Measurements from ENCODE around the gene DHRSX. TPM values are rescaled to one million over a fixed set of nuclear protein-coding genes. Genes with fewer than 3 reads are reported as not detected.

Gene DHRSX
- total and polyA plus RNA-seq, 4 experiments from 2014 or later = 12.1 to 23.5 (median 16.5) TPM

DNA sequence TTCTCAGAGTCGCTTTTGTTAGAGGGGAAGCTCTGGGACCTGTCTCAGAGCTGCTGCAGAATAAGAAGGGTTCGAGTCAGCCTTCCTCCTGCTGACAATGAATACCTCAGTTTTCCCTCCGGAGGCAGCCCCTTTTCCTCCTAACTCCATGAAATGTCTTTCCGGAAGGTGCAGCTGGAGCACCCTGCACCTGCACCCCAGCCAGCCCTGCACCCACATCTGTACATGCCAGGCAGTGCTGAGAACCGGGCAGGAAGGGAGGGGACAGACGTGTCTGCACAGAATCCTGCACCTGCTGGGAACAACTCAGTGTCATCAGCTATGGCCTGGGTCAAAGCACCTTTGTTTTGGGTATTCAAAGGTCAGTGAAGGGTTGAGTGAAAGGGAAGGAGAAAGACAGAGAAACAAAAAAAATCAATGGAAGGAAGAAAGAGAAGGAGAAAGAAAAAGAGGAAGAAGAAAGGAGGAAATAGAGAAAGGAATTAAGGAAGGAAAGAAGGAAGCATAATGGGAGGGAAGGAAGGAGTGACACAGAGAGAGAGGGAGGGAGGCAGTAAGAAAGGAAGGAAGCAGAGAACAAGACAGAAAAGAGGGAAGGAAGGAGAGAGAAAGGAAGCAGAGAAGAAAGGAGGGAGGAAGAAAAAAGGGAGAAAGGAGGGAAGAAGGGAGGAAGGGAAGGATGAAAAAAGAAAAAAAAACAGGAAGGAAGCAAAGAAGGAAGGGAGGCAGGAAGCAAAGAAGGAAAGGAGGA, 273.7 kb downstream of the DHRSX start:
- peaks cover 56 to 67% of the 10 kb centered on the region in 2 donors for H3K36me3 Mint-ChIP-seq
- peak overlapping the region in 4 of 7 donors; percentile 41 to 80 (median 70) for H3K27ac Mint-ChIP-seq
- H3K4me3 Mint-ChIP-seq = no peak overlapping the region
- Histone ChIP-seq H3K36me3 (ENCODE audit: insufficient read depth, low read length) (no peaks in the 10 kb centered on the region), H3K27me3 (ENCODE audit: insufficient read depth, low read length) (no peaks in the 10 kb centered on the region), H3K4me1 (ENCODE audit: insufficient read depth, low read length) (no peaks in the 10 kb centered on the region), H3K27ac (ENCODE audit: low read depth, low read length) (no peak overlapping the region), H3K4me3 (ENCODE audit: low read length in 2 of 2) (no peak overlapping the region), H3K9me3 (ENCODE audit: control insufficient read depth in 1 of 2, low read length in 2 of 2) (peaks cover 0 to 11% of the 10 kb centered on the region in 2 donors)
- ChIA-PET CTCF (ENCODE audit: partially characterized antibody) (no interaction called here), POLR2A (ENCODE audit: partially characterized antibody) (no interaction called here)
- peaks cover 17 to 67% (median 47%) of the 10 kb centered on the region in 8 donors for H3K9me3 Mint-ChIP-seq
- DNase-seq = no peak
- intact Hi-C loops (cut with micrococcal nuclease) = no loop called here
- peaks cover 0 to 9% (median 4%) of the 10 kb centered on the region in 4 donors for H3K4me1 Mint-ChIP-seq
- H3K27me3 Mint-ChIP-seq = no peaks in the 10 kb centered on the region

DNA sequence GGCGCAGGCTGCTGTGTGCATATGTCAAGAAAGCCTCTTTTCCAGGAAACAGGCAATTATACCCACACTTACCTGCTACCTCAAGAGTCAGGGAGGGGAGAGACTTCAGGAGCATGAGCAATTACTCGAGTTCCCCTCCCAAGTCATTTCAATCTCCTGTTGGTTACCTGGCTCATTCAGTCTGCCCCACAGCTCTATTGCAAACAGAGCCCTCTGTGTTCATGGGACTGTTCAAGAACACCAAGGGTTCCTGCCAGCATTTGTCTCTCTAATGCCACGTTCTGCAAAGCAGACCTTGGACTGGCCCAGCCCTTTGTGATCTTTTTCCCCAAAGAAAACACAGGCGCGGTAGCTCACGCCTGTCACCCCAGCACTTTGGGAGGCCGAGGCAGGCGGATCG, 274.6 kb downstream of the DHRSX start:
- peaks cover 15 to 70% (median 49%) of the 10 kb centered on the region in 8 donors for H3K9me3 Mint-ChIP-seq
- H3K4me1 Mint-ChIP-seq = peaks cover 0 to 9% (median 4%) of the 10 kb centered on the region in 4 donors
- CTCF ChIA-PET (ENCODE audit: partially characterized antibody) = no interaction called here
- DNase-seq = no peak
- no peak overlapping the region for H3K4me3 Mint-ChIP-seq
- H3K36me3 Mint-ChIP-seq = peaks cover 54 to 67% of the 10 kb centered on the region in 2 donors
- no peak overlapping the region for H3K27ac ChIP-seq (ENCODE audit: low read depth, low read length)
- no peak overlapping the region for H3K4me3 ChIP-seq (ENCODE audit: low read length in 2 of 2)
- intact Hi-C loops (cut with micrococcal nuclease) = no loop called here
- no peaks in the 10 kb centered on the region for H3K36me3 ChIP-seq (ENCODE audit: insufficient read depth, low read length)
- H3K27me3 ChIP-seq (ENCODE audit: insufficient read depth, low read length) = no peaks in the 10 kb centered on the region
- no peaks in the 10 kb centered on the region for H3K27me3 Mint-ChIP-seq
- H3K4me1 ChIP-seq (ENCODE audit: insufficient read depth, low read length) = no peaks in the 10 kb centered on the region
- no peak overlapping the region for H3K27ac Mint-ChIP-seq
- peaks cover 0 to 17% of the 10 kb centered on the region in 2 donors for H3K9me3 ChIP-seq (ENCODE audit: control insufficient read depth in 1 of 2, low read length in 2 of 2)
- POLR2A ChIA-PET (ENCODE audit: partially characterized antibody) = no interaction called here

DNA sequence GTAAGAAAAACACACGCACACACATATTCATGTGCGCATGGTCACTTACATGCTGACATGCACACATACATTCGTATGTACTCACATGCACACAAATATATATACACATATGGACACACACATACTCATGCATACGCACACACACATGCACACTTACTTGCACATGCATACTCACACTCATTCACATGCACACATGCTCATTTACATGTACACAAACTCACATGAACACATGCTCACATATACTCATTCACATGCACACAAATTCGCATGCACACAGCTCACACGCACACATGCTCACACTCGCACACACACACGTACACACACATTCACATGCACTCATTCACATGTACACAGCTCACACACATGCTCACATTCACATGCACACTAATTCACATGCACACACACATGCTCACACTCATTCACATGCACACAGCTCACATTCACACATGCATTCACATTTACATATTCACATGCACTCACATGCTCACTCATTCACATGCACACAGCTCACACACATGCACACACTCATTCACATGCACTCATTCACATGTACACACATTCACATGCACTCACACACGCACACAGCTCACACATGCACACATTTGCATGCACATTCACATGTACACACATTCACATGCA, 276.1 kb downstream of the DHRSX start:
- ChIA-PET POLR2A (ENCODE audit: partially characterized antibody) (no interaction called here), CTCF (ENCODE audit: partially characterized antibody) (no interaction called here)
- Mint-ChIP-seq H3K4me3 (no peak overlapping the region), H3K4me1 (peaks cover 0 to 9% (median 3%) of the 10 kb centered on the region in 4 donors), H3K36me3 (peaks cover 54 to 67% of the 10 kb centered on the region in 2 donors), H3K9me3 (peaks cover 17 to 80% (median 55%) of the 10 kb centered on the region in 8 donors), H3K27ac (no peak overlapping the region), H3K27me3 (no peaks in the 10 kb centered on the region)
- Histone ChIP-seq H3K27me3 (ENCODE audit: insufficient read depth, low read length) (no peaks in the 10 kb centered on the region), H3K4me3 (ENCODE audit: low read length in 2 of 2) (no peak overlapping the region), H3K27ac (ENCODE audit: low read depth, low read length) (no peak overlapping the region), H3K36me3 (ENCODE audit: insufficient read depth, low read length) (no peaks in the 10 kb centered on the region), H3K4me1 (ENCODE audit: insufficient read depth, low read length) (no peaks in the 10 kb centered on the region), H3K9me3 (ENCODE audit: control insufficient read depth in 1 of 2, low read length in 2 of 2) (peaks cover 0 to 20% of the 10 kb centered on the region in 2 donors)
- DNase-seq = no peak
- intact Hi-C loops (cut with micrococcal nuclease) = no loop called here

DNA sequence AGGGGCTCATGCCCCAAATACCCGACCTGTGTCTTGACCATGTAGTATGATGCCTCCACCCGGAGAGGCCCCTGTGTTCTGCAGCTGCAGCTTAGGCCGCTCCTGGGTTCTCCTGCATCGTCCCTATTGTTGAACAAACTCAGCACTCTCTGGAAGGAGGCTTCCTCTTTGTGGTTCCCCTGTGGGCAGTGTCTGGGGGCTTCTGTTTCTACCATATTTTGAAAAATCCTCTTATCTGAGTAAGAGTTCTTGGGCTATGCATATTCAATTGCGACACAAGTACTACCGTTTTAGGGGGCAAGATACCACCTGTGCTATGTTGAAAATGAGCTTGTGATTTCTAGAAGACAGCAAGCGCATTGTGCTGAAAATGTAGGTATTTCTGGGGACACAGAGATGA, 276.6 kb downstream of the DHRSX start:
- Mint-ChIP-seq H3K36me3 (peaks cover 51 to 65% of the 10 kb centered on the region in 2 donors), H3K4me3 (no peak overlapping the region), H3K27ac (peak overlapping the region in 1 of 7 donors; percentile 14), H3K27me3 (no peaks in the 10 kb centered on the region), H3K9me3 (peaks cover 13 to 80% (median 55%) of the 10 kb centered on the region in 8 donors), H3K4me1 (peaks cover 0 to 6% (median under 1%) of the 10 kb centered on the region in 4 donors)
- CTCF ChIA-PET (ENCODE audit: partially characterized antibody) = no interaction called here
- no peak overlapping the region for H3K27ac ChIP-seq (ENCODE audit: low read depth, low read length)
- H3K27me3 ChIP-seq (ENCODE audit: insufficient read depth, low read length) = no peaks in the 10 kb centered on the region
- H3K4me1 ChIP-seq (ENCODE audit: insufficient read depth, low read length) = no peaks in the 10 kb centered on the region
- H3K36me3 ChIP-seq (ENCODE audit: insufficient read depth, low read length) = no peaks in the 10 kb centered on the region
- POLR2A ChIA-PET (ENCODE audit: partially characterized antibody) = no interaction called here
- no peak for DNase-seq
- H3K4me3 ChIP-seq (ENCODE audit: low read length in 2 of 2) = no peak overlapping the region
- intact Hi-C loops (cut with micrococcal nuclease) = no loop called here
- H3K9me3 ChIP-seq (ENCODE audit: control insufficient read depth in 1 of 2, low read length in 2 of 2) = peaks cover 0 to 22% of the 10 kb centered on the region in 2 donors

DNA sequence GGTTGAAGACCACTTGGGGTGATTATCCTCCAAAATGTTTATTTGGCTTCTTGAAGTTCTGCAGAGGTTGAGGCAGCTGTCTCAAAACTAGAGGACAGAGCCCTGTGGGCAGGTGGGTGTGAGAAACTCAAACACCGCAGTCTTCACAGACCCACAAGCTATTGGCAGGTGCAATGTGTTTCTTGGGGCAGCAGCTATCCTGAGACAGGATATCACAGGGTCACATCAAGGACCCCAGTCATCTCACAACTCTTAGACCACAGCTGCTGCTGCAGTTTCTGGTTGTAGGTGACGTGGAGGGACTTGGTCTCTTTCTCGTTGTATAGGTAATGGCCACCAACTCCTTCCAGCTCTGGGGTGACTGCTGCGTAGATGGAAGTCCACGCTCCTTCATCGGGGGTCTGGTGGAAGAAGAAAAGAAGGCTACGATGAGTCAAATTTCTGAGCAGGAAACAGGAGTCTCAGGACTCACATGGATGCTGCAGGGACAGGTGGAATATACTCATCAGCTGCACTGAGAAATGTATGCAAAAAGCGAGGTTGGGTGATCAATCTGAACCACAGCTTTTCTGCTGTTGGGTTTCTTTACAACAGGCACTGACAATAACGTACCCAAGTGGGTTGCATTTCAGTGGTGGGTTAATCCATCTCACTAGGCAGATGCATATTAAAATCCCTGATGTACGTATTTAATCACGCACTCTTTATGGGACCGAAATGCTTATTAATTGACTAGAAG, 279.8 kb downstream of the DHRSX start:
- no peak for DNase-seq
- H3K27ac ChIP-seq (ENCODE audit: low read depth, low read length) = no peak overlapping the region

DNA sequence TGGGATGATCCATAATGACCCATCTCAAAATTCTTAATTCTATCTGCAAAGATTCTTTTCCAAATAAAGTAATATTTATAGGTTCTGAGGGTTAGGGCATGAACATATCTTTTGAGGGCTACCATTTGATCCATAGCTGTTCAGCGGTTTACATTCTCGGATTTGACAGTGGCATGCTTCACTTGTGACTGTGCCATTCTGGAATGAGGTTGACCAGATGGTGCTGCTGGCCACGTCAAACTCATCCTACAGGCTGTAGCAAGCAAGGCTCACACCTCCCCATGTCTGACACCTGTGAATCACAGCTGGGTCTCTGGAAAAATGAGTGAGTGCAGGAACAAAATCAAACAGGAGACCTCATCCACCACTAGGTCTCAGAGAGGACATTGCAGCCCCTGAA, 280.5 kb downstream of the DHRSX start:
- H3K9me3 Mint-ChIP-seq = peaks cover 13 to 91% (median 73%) of the 10 kb centered on the region in 8 donors
- Histone ChIP-seq H3K36me3 (ENCODE audit: insufficient read depth, low read length) (no peaks in the 10 kb centered on the region), H3K27me3 (ENCODE audit: insufficient read depth, low read length) (no peaks in the 10 kb centered on the region), H3K9me3 (ENCODE audit: control insufficient read depth in 1 of 2, low read length in 2 of 2) (peaks cover 0 to 35% of the 10 kb centered on the region in 2 donors), H3K4me3 (ENCODE audit: low read length in 2 of 2) (no peak overlapping the region), H3K27ac (ENCODE audit: low read depth, low read length) (no peak overlapping the region), H3K4me1 (ENCODE audit: insufficient read depth, low read length) (no peaks in the 10 kb centered on the region)
- peaks cover 0 to 6% (median 0%) of the 10 kb centered on the region in 4 donors for H3K4me1 Mint-ChIP-seq
- ChIA-PET POLR2A (ENCODE audit: partially characterized antibody) (no interaction called here), CTCF (ENCODE audit: partially characterized antibody) (no interaction called here)
- H3K4me3 Mint-ChIP-seq = no peak overlapping the region
- intact Hi-C loops (cut with micrococcal nuclease) = no loop called here
- peaks cover 55 to 73% of the 10 kb centered on the region in 2 donors for H3K36me3 Mint-ChIP-seq
- no peak overlapping the region for H3K27ac Mint-ChIP-seq
- H3K27me3 Mint-ChIP-seq = no peaks in the 10 kb centered on the region
- DNase-seq = no peak

More for the DNA sequence above, 279.8 kb downstream of the DHRSX start:
- Mint-ChIP-seq H3K4me1 (peaks cover 0 to 6% (median 0%) of the 10 kb centered on the region in 4 donors), H3K27ac (no peak overlapping the region), H3K27me3 (no peaks in the 10 kb centered on the region), H3K4me3 (no peak overlapping the region), H3K9me3 (peaks cover 13 to 93% (median 71%) of the 10 kb centered on the region in 8 donors), H3K36me3 (peaks cover 60 to 78% of the 10 kb centered on the region in 2 donors)
- H3K36me3 ChIP-seq (ENCODE audit: insufficient read depth, low read length) = no peaks in the 10 kb centered on the region
- intact Hi-C loops (cut with micrococcal nuclease) = no loop called here
- no peaks in the 10 kb centered on the region for H3K4me1 ChIP-seq (ENCODE audit: insufficient read depth, low read length)
- no peak overlapping the region for H3K4me3 ChIP-seq (ENCODE audit: low read length in 2 of 2)
- CTCF ChIA-PET (ENCODE audit: partially characterized antibody) = no interaction called here
- H3K9me3 ChIP-seq (ENCODE audit: control insufficient read depth in 1 of 2, low read length in 2 of 2) = peaks cover 0 to 37% of the 10 kb centered on the region in 2 donors
- no peaks in the 10 kb centered on the region for H3K27me3 ChIP-seq (ENCODE audit: insufficient read depth, low read length)
- POLR2A ChIA-PET (ENCODE audit: partially characterized antibody) = no interaction called here

All from CD4-positive, alpha-beta memory T cell (primary cell).